ENCODE results near the gene VAPA.

VAPA gene

GRCh38 chr18:9933865-9934264, 20.0 kb downstream of the VAPA start:
- no peak for DNase-seq

GRCh38 chr18:9934274-9934673, 20.5 kb downstream of the VAPA start:
- no peak for DNase-seq

DNA sequence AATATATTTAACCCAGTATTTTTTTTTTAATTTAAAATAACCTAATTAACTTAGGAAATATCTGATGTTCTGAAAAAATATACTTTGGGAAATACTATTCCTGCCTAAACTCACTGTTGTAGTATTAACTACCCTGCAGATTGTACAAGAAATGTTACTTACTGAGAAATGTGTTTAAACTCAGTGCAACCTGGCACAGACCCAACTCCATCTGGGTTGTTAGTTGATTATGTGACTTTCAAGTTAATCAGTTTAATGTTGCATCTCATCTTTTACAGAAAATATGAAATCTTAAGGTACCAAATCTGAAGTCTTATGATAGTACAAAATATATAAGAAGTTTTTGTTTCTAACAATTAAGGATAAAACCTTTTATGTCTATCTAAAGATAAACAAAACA, 27.3 kb downstream of the VAPA start:
- peak in 3 of 56 donors; percentile 9 to 62 (median 14) for DNase-seq

- no peak for DNase-seq
Measured at GRCh38 chr18:9941660-9942059, 27.8 kb downstream of the VAPA start.

- peak in 5 of 56 donors; percentile 19 to 57 (median 25) for DNase-seq
Measured at GRCh38 chr18:9943311-9943710, 29.5 kb downstream of the VAPA start.

DNA sequence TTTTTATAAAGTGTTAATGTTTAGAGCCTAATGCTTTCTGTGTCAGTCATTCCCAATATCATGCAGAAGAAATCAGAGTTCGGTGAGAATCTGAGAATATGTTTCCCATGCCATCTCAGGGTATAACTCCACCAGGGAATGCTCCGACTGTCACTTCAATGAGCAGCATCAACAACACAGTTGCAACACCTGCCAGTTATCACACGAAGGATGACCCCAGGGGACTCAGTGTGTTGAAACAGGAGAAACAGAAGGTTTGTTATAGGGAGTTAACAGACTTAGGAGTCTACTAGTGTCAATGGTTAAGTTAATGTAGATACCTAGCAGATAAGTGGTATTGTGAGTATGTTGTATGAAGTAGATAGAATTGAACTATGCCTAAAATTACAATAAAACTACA, 31.0 kb downstream of the VAPA start:
- DNase-seq, result no peak

GRCh38 chr18:9946831-9947230, 33.0 kb downstream of the VAPA start:
- no peak for DNase-seq

- DNase-seq, result no peak
Measured at GRCh38 chr18:9947248-9947647, 33.4 kb downstream of the VAPA start.

DNA sequence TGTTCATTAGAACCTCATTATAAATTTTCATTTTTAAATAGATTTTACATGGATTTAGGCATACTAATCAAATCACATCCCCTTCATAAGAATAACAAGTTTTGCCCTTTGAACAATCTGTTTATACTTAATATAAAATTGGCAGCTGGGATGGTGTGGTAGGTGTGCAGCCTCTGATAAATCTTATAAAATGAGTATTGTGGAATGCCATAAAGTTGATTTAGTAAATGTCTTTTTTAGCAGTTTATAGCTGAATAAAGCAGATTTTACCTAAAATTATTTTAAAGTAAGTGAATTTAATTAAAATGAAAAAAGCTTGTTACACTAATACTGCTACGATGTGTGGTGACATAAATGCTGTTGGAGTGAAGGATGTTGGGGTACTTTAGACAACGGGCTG, 35.5 kb downstream of the VAPA start:
- DNase-seq, result no peak

- DNase-seq, result no peak
Measured at GRCh38 chr18:9949861-9950260, 36.0 kb downstream of the VAPA start.

GRCh38 chr18:9950289-9951016, 36.6 kb downstream of the VAPA start:
- DNase-seq, result no peak

- DNase-seq, result peak in 12 of 56 donors; percentile 11 to 57 (median 30)
Measured at GRCh38 chr18:9951022-9951859, 37.4 kb downstream of the VAPA start.

GRCh38 chr18:9952633-9953416, 39.0 kb downstream of the VAPA start:
- no peak for DNase-seq

DNA sequence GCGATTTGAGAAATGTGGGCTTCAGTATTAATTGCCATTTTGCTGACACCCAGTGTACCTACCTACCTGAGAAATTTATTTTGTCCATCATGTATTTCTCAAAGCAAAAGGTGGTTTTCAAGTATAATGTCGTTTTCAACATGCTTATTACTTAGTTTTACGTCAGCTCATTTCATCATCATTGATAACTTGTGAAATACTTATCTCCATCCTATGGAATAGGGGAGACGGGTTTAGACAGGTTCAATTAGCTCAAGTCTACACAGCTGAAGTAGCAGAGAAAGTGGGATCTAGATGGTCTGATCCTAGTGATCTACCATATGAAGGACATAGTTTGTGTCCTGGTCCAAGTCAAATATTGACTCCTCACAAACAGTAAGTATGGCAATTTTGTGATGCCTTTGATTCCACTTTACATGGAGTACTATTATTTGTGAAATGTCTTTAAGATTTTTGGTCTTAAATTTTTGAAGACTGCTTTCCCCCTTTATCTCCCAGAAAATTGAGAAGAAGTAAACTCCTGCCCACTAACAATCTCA, 45.1 kb downstream of the VAPA start:
- no peak for DNase-seq

DNA sequence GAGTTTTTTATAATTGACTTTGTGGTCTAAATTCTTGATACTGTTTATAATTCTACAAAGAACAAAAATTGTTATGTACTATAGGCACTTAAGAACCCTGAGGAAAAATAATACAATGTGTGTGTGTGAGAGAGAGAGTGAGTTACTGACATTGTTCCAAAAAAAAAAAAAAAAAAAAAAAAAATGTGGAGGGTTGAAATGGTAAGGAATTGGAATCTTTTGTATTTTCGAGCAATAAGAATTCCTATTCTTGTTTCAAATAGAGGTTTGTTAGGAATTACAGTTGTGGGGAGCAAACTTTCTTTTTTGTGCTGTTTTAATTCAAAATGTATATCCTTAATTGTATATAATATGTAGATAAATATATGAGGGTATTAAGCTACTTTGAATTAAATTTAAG, 45.7 kb downstream of the VAPA start:
- no peak for DNase-seq

DNA sequence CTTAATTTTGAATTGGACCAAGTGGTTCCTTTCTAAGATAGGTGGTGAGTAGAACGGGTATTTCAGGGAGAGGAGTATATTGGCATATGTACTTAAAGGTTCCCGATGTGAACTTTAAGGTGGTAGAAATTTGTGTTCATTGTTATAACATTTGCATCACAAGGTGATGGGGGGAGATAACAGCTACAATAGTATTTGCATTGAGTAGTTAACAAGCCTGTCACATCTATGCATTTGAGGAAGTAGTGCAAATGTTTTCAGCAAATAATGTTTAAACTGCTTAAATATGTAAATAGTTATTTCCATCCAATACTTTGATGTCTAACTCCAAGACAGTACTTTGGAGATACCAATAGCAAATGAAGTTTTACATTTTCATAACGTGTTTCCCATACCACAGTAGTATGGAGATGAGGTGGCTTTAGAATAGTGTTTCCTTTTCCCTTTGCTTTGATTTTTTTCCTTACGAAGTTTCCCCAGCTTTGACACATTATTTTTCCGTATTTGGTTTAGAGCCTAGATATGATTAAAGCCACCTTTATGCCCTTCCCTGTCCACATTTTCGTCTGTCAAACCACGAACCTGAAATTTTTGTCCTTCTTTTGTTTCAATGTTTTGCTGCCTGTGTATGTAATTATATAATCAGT, 46.6 kb downstream of the VAPA start:
- DNase-seq, result no peak

GRCh38 chr18:9961041-9961440, 47.2 kb downstream of the VAPA start:
- DNase-seq, result peak in 7 of 56 donors; percentile 12 to 37 (median 21)

- no peak for DNase-seq
Measured at GRCh38 chr18:9965711-9966624, 52.2 kb downstream of the VAPA start.

GRCh38 chr18:9968081-9968848, 54.4 kb downstream of the VAPA start:
- DNase-seq, result no peak

All from amygdala (tissue), 56 donors.